Measurements from ENCODE around the gene MAST2. TPM values are rescaled to one million over a fixed set of nuclear protein-coding genes. Genes with fewer than 3 reads are reported as not detected.

Gene MAST2
- total RNA-seq, 1 donor from 2014 or later = 60.7 TPM

GRCh38 chr1:46061146-46061545, 257.7 kb downstream of the MAST2 start:
- no peaks in the 10 kb centered on the region for H3K27me3 Mint-ChIP-seq (ENCODE audit: low read depth)
- peaks cover 10% of the 10 kb centered on the region for H3K9me3 Mint-ChIP-seq
- TF ChIP-seq CTCF (IDR thresholded peaks at IDR 0.05; ENCODE audit: unreplicated experiment) = no peak
- no peak overlapping the region for H3K27ac Mint-ChIP-seq
- peaks cover 52% of the 10 kb centered on the region for H3K36me3 Mint-ChIP-seq
- H3K4me1 Mint-ChIP-seq = no peaks in the 10 kb centered on the region
- H3K4me3 Mint-ChIP-seq = no peak overlapping the region
- no peak for DNase-seq (ENCODE audit: low spot score in 2 of 2, unreplicated experiment in 2 of 2)

- no peaks in the 10 kb centered on the region for H3K27me3 Mint-ChIP-seq (ENCODE audit: low read depth)
- H3K36me3 Mint-ChIP-seq = peaks cover 42% of the 10 kb centered on the region
- H3K27ac Mint-ChIP-seq = no peak overlapping the region
- no peaks in the 10 kb centered on the region for H3K4me1 Mint-ChIP-seq
- no peak for DNase-seq (ENCODE audit: low spot score in 2 of 2, unreplicated experiment in 2 of 2)
- no peak overlapping the region for H3K4me3 Mint-ChIP-seq
- peaks cover 7% of the 10 kb centered on the region for H3K9me3 Mint-ChIP-seq
- no peak for TF ChIP-seq CTCF (IDR thresholded peaks at IDR 0.05; ENCODE audit: unreplicated experiment)
Measured at GRCh38 chr1:46062651-46063319, 259.4 kb downstream of the MAST2 start.

DNA sequence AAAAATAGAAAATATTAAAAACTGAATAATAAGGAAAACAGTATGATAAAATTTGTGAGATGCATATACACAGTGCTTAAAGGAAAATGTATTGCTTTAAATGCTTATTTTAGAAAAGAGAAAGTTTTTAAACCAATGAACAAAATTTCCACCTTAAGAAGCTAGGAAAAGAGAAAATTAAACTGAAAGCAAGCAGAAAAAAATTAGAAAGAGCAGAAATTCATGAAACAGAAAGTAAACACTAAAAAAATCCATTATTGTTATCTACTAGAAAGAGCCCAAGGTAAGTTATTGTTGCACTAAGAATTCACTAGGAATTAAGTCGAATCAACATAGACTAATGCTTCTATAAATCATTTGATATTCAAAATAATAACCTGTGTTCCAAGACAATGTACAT, 261.3 kb downstream of the MAST2 start:
- no peak for TF ChIP-seq CTCF (IDR thresholded peaks at IDR 0.05; ENCODE audit: unreplicated experiment)
- H3K9me3 Mint-ChIP-seq = no peaks in the 10 kb centered on the region
- H3K4me1 Mint-ChIP-seq = no peaks in the 10 kb centered on the region

GRCh38 chr1:46065405-46065804, 262.0 kb downstream of the MAST2 start:
- Mint-ChIP-seq H3K4me1 (no peaks in the 10 kb centered on the region), H3K27ac (no peak overlapping the region), H3K36me3 (peaks cover 24% of the 10 kb centered on the region), H3K27me3 (ENCODE audit: low read depth) (no peaks in the 10 kb centered on the region), H3K4me3 (no peak overlapping the region), H3K9me3 (no peaks in the 10 kb centered on the region)
- TF ChIP-seq CTCF (IDR thresholded peaks at IDR 0.05; ENCODE audit: unreplicated experiment) = no peak
- no peak for DNase-seq (ENCODE audit: low spot score in 2 of 2, unreplicated experiment in 2 of 2)

More for the DNA sequence above, 261.3 kb downstream of the MAST2 start:
- Mint-ChIP-seq H3K27me3 (ENCODE audit: low read depth) (no peaks in the 10 kb centered on the region), H3K27ac (no peak overlapping the region), H3K36me3 (peaks cover 26% of the 10 kb centered on the region), H3K4me3 (no peak overlapping the region)
- no peak for DNase-seq (ENCODE audit: low spot score in 2 of 2, unreplicated experiment in 2 of 2)

GRCh38 chr1:46067652-46068051, 264.2 kb downstream of the MAST2 start:
- DNase-seq (ENCODE audit: low spot score in 2 of 2, unreplicated experiment in 2 of 2) = no peak
- Mint-ChIP-seq H3K27ac (no peak overlapping the region), H3K27me3 (ENCODE audit: low read depth) (no peaks in the 10 kb centered on the region), H3K4me1 (peaks cover 7% of the 10 kb centered on the region), H3K4me3 (no peak overlapping the region), H3K36me3 (peaks cover 18% of the 10 kb centered on the region), H3K9me3 (no peaks in the 10 kb centered on the region)
- TF ChIP-seq CTCF (IDR thresholded peaks at IDR 0.05; ENCODE audit: unreplicated experiment) = no peak
